GM19023 (cell line): ENCODE data around the gene ITPKC.
"Not testable (repeated sequence)": the region's sequence is repeated elsewhere in the genome, so short reads cannot be mapped to it uniquely, and the experiment has no call there.

ENCODE experiments used
- ATAC-seq: cut with Tn5 transposase; IDR thresholded peaks from one replicate; pipeline ENCODE4 v1.9.1; 2021; ENCODE audit warnings: mild to moderate bottlenecking, moderate library complexity; ENCODE audit not compliant: unreplicated experiment

The ITPKC gene

GRCh38 chr19:40714441-40715299 lies 2.2 kb upstream of the ITPKC start:
- ATAC-seq, result peak; percentile 62

GRCh38 chr19:40716031-40716481 lies 856 bp upstream of the ITPKC start:
- ATAC-seq, result no peak

DNA sequence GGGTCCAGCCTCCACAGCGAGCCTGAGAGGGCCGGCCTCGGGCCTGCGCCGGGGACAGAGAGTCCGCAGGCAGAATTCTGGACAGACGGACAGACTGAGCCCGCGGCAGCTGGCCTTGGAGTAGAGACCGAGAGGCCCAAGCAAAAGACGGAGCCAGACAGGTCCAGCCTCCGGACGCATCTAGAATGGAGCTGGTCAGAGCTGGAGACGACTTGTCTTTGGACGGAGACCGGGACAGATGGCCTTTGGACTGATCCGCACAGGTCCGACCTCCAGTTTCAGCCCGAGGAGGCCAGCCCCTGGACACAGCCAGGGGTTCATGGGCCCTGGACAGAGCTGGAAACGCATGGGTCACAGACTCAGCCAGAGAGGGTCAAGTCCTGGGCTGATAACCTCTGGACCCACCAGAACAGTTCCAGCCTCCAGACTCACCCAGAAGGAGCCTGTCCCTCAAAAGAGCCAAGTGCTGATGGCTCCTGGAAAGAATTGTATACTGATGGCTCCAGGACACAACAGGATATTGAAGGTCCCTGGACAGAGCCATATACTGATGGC lies 490 bp downstream of the ITPKC start:
- ATAC-seq, result no peak

- ATAC-seq, result no peak
Observed at GRCh38 chr19:40717880-40718773, 1.2 kb downstream of the ITPKC start.

GRCh38 chr19:40718774-40719391 lies 2.0 kb downstream of the ITPKC start:
- ATAC-seq, result no peak

DNA sequence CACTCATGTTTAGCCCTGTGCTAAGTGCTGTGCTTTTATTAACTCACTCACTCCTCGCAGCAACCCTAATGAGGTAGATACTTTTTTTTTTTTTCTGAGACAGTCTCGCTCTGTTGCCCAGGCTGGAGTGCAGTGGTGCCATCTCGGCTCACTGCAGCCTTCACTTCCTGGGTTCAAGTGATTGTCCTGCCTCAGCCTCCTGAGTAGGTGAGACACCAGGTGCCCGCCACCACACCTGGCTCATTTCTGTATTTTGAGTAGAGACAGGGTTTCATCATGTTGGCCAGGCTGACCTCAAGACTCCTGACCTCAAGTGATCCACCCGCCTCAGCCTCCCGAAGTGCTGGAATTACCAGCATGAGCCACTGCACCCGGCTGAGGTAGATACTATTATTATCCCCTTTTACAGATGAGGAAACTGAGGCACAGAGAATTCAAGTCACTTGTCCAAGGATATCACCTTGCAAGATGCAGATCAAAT lies 2.5 kb downstream of the ITPKC start:
- ATAC-seq, result no peak

DNA sequence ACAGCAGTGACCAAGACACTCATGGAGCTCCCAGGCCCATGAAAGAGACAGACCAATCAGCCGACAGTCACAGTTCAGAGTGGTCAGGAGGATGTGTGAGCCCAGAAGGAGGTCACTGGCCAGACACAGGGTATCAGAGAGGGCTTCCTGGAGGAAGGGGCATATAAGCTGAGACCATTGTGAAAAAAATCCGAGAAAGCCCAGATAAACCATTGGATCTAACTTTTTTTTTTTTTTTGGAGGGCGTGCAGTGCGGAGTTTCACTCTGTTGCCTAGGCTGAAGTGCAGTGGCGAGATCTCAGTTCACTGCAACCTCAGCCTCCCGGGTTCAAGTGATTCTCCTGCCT lies 4.2 kb downstream of the ITPKC start:
- no peak for ATAC-seq

GRCh38 chr19:40721936-40722661 lies 5.2 kb downstream of the ITPKC start:
- ATAC-seq, result no peak

DNA sequence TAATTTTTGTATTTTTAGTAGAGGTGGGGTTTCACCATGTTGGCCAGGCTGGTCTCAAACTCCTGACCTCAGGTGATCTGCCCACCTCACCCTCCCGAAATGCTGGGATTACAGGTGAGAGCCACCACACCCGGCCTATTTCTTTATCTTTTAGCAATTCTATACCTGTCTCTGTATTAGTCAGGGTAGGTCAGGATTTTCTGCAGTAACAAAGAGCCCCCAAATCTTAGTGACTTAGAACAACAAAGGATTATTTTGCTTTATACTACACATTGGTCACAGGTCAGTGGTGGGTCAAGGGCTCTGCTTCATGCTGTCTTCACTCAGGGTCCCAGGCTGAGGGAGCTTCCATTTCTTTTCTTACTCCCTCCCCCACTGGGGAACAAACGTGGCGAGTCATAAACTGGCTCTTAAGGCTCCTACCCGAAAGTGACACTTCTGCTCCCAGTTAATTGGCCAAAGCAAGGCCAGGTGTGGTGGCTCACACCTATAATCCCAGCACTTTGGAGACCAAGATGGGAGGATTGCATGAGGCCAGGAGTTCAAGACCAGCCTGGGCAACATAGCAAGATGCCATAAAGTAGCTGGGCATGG lies 6.8 kb downstream of the ITPKC start:
- no peak for ATAC-seq

DNA sequence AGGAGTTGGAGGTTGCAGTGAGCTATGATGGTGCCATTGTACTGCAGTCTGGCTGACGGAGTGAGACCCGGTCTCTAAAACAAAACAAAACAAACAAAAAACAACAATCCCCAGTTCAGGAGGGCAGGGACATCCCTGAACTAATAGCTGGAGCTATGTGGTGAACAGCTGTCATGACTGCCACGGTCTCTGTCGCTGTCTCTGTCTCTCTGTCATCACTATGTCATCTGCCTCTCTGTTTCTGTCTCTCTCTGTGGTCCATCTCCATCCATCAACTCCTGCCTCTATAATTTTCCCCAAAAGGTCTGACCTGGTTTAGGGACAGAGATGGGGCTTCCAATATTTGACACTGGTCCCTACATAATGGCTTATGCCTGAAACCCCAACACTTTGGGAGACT lies 7.4 kb downstream of the ITPKC start:
- no peak for ATAC-seq

GRCh38 chr19:40724855-40725254 lies 7.9 kb downstream of the ITPKC start:
- no peak for ATAC-seq

GRCh38 chr19:40726279-40726678 lies 9.4 kb downstream of the ITPKC start:
- no peak for ATAC-seq

DNA sequence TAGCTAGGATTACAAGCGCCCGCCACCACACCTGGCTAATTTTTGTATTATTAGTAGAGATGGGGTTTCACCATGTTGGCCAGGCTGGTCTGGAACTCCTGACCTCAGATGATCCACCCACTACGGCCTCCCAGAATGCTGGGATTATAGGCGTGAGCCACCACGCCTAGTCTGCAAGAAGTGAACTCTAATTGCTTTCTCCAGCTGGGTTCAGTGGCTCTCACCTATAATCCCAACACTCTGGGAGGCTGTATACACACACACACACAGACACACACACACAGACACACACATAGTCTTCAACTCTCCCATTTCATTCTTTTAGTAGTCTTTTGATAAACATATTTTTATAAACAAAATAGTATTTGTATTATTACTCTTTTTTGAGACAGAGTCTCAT lies 13.2 kb downstream of the ITPKC start:
- ATAC-seq, result not testable (repeated sequence)

DNA sequence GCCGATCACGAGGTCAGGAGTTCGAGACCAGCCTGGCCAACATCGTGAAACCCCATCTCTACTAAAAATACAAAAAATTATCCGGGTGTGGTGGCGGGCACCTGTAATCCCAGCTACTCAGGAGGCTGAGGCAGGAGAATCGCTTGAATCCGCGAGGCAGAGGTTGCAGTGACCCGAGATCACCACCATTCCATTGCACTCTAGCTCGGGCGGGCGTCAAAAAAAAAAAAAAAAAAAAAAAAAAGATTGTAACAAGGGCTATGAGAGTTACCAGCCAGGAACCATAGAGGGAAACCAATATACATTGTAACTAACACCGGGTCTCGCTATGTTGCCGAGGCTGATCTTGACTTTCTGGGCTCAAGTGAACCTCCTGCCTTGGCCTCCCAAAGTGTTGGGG lies 15.4 kb downstream of the ITPKC start:
- not testable (repeated sequence) for ATAC-seq

GRCh38 chr19:40733149-40733548 lies 16.2 kb downstream of the ITPKC start:
- ATAC-seq, result no peak

DNA sequence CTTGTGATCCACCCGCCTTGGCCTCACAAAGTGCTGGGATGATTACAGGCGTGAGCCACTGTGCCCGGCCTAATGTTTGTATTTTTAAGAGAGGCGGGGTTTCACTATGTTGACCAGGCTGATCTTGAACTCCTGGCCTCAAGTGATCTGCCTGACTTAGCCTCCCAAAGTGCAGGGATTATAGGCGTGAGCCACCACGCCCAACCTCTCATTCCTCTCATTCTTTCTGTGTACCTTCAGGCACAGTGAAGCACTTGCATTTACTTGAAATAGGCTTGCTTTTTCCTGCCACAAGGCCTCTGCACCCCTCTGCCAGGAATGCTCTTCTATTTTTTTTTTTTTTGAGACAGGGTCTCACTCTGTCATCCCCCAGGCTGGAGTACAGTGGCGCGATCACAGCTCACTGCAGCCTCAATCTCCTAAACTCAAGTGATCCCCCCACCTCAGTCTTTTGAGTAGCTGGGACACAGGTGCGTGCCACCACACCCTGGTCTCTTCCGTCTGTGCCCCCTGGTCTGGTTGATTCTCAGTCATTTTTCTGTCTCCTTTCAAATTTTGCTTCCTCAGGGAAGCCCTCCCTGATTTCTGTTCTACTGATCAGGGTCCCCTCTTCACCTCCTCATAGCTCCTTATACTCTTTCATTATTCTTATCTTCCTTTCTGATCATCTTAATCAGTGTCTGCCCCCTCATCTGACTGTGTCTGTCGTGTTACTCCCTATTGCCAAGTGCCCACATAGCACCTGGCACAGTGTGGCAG lies 18.3 kb downstream of the ITPKC start:
- ATAC-seq, result no peak

DNA sequence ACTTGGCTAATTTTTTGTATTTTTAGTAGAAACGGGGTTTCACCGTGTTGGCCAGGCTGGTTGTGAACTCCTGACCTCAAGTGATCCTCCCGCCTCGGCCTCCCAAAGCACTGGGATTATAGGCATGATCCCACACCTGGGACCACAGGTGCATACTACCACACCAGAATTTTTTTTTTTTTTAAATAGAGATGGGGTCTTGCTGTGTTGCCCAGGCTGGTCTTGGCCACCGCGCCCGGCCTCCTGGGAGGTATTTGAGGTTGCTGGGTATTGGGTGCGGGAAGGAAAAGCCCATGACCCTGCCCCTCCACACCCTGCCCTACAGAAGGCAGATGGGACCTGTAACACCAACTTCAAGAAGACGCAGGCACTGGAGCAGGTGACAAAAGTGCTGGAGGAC lies 19.7 kb downstream of the ITPKC start:
- no peak for ATAC-seq

GRCh38 chr19:40737102-40737644 lies 20.3 kb downstream of the ITPKC start:
- no peak for ATAC-seq
